ENCODE data around the gene EFCAB8. TPM values are rescaled to one million over a fixed set of nuclear protein-coding genes. Genes with fewer than 3 reads are reported as not detected.
"Not testable (repeated sequence)": the region's sequence is repeated elsewhere in the genome, so short reads cannot be mapped to it uniquely, and the experiment has no call there.

EFCAB8 gene
- total and polyA plus RNA-seq, 7 donors, result 0.03 to 0.08 (median 0.04) TPM; not detected in 4

GRCh38 chr20:32941155-32941885, 82.6 kb downstream of the EFCAB8 start:
- DNase-seq (no peak), ATAC-seq (no peak)
- intact Hi-C loops (cut with DNase I), result no loop called here
- TF ChIP-seq CTCF (IDR thresholded peaks at IDR 0.05), result no peak
- Histone ChIP-seq H3K4me1 (no peaks in the 10 kb centered on the region), H3K27me3 (ENCODE audit: insufficient read depth in 3 of 3, low read length in 2 of 3) (peaks cover 0 to 4% (median 0%) of the 10 kb centered on the region in 3 donors), H3K27ac (no peak overlapping the region), H3K36me3 (ENCODE audit: insufficient read depth in 1 of 2, low read depth in 1 of 2) (no peaks in the 10 kb centered on the region), H3K4me3 (no peak overlapping the region), H3K9me3 (peaks cover 4% of the 10 kb centered on the region)
- 68 to 92% (median 79%) methylated on average over 4 of the region's 4 CpGs for WGBS, 3 donors

- Histone ChIP-seq H3K9me3 (no peaks in the 10 kb centered on the region), H3K27ac (no peak overlapping the region), H3K4me3 (no peak overlapping the region), H3K27me3 (ENCODE audit: insufficient read depth in 3 of 3, low read length in 2 of 3) (peaks cover 0 to 4% (median 4%) of the 10 kb centered on the region in 3 donors), H3K4me1 (no peaks in the 10 kb centered on the region), H3K36me3 (ENCODE audit: insufficient read depth in 1 of 2, low read depth in 1 of 2) (no peaks in the 10 kb centered on the region)
- DNase-seq, result no peak
- no peak for ATAC-seq
- WGBS, 3 donors, result 74 to 86% (median 79%) methylated on average over 7 of the region's 7 CpGs
- intact Hi-C loops (cut with DNase I), result loop anchor here in 1 of 2 donors (2.0 kb wide), 1 partner anchor 153 kb away; no protein-coding TSS in a partner anchor
- TF ChIP-seq CTCF (IDR thresholded peaks at IDR 0.05), result no peak
These were observed 84.8 kb downstream of the EFCAB8 start for GRCh38 chr20:32943490-32944052.

GRCh38 chr20:32945710-32946221, 87.0 kb downstream of the EFCAB8 start:
- TF ChIP-seq CTCF (IDR thresholded peaks at IDR 0.05), result peak; percentile 40
- Histone ChIP-seq H3K4me3 (no peak overlapping the region), H3K27me3 (ENCODE audit: insufficient read depth in 3 of 3, low read length in 2 of 3) (peaks cover 0 to 9% (median 4%) of the 10 kb centered on the region in 3 donors), H3K27ac (no peak overlapping the region), H3K9me3 (no peaks in the 10 kb centered on the region), H3K36me3 (ENCODE audit: insufficient read depth in 1 of 2, low read depth in 1 of 2) (no peaks in the 10 kb centered on the region), H3K4me1 (no peaks in the 10 kb centered on the region)
- intact Hi-C loops (cut with DNase I), result loop anchor here in 1 of 2 donors (2.0 kb wide), 1 partner anchor 155 kb away; no protein-coding TSS in a partner anchor
- 47 to 48% (median 47%) methylated on average over 4 of the region's 4 CpGs for WGBS, 3 donors
- DNase-seq (no peak), ATAC-seq (no peak)

GRCh38 chr20:32946629-32947028, 87.9 kb downstream of the EFCAB8 start:
- 78 to 84% (median 80%) methylated on average over 1 of the region's 1 CpG for WGBS, 3 donors
- no peak for TF ChIP-seq CTCF (IDR thresholded peaks at IDR 0.05)

GRCh38 chr20:32950539-32950938, 91.8 kb downstream of the EFCAB8 start:
- ATAC-seq; H3K27ac ChIP-seq; H3K27me3 ChIP-seq (ENCODE audit: insufficient read depth in 3 of 3, low read length in 2 of 3); intact Hi-C loops (cut with DNase I); H3K4me3 ChIP-seq; H3K4me1 ChIP-seq; H3K36me3 ChIP-seq (ENCODE audit: insufficient read depth in 1 of 2, low read depth in 1 of 2); H3K9me3 ChIP-seq; DNase-seq: not testable (repeated sequence)
- WGBS, 3 donors, result 5 to 10% (median 10%) methylated on average over 4 of the region's 4 CpGs

More at GRCh38 chr20:32946629-32947028, 87.9 kb downstream of the EFCAB8 start:
- Histone ChIP-seq H3K27ac (no peak overlapping the region), H3K4me1 (no peaks in the 10 kb centered on the region), H3K4me3 (no peak overlapping the region), H3K27me3 (ENCODE audit: insufficient read depth in 3 of 3, low read length in 2 of 3) (peaks cover 0 to 9% (median 4%) of the 10 kb centered on the region in 3 donors), H3K36me3 (ENCODE audit: insufficient read depth in 1 of 2, low read depth in 1 of 2) (no peaks in the 10 kb centered on the region), H3K9me3 (no peaks in the 10 kb centered on the region)
- ATAC-seq (no peak), DNase-seq (no peak)
- intact Hi-C loops (cut with DNase I), result no loop called here
